Neuron (in vitro differentiated cells): ENCODE results near the gene GCFC2.

ENCODE experiments used
- H2AFZ ChIP-seq: one replicate; pipeline ENCODE4 v1.6.1; 2013; ENCODE audit warnings: low read depth, mild to moderate bottlenecking, inconsistent platforms, low read length, moderate library complexity
- H3K27me3 ChIP-seq: one replicate; pipeline ENCODE4 v1.6.1; 2013; ENCODE audit warnings: low read length; ENCODE audit not compliant: insufficient read depth
- H3K36me3 ChIP-seq: one replicate; pipeline ENCODE4 v1.6.1; 2013; ENCODE audit warnings: low read length; ENCODE audit not compliant: insufficient read depth
- H3K4me1 ChIP-seq: one replicate; pipeline ENCODE4 v1.6.1; 2013; ENCODE audit warnings: low read length; ENCODE audit not compliant: insufficient read depth
- H3K4me3 ChIP-seq: 2 replicates; pipeline ENCODE4 v1.5.1; 2013; ENCODE audit warnings: mild to moderate bottlenecking, low read length, moderate library complexity
- H3K9me3 ChIP-seq: one replicate; pipeline ENCODE4 v1.6.1; 2013; ENCODE audit warnings: low read length

The GCFC2 gene

DNA sequence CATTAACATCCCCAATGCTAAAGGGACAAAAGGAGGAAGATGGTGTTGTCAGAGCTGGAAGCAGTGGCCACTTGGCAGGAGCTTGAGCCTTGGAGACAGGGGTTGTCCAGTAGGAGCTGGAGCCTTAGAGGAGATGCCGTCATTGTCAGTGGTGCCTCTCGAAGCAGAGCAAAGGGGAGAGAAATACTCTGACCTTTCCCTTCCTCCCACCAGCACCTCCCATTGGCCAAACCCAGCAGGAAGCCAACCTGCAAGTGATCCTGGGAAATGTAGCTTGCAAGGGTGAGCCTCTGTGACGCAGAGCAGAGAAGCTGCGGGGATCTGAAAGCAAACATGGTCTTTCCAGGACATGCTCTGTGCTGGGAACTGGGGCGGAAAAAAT, 97.9 kb downstream of the GCFC2 start:
- Histone ChIP-seq H3K4me3 (no peak overlapping the region), H3K27me3 (peaks cover 2% of the 10 kb centered on the region), H3K9me3 (no peaks in the 10 kb centered on the region)

More for the DNA sequence above, 97.9 kb downstream of the GCFC2 start:
- peaks cover 24% of the 10 kb centered on the region for H3K4me1 ChIP-seq
- H2AFZ ChIP-seq = no peak overlapping the region
- H3K36me3 ChIP-seq = no peaks in the 10 kb centered on the region
